ENCODE data around the gene CELSR2. TPM values are rescaled to one million over a fixed set of nuclear protein-coding genes. Genes with fewer than 3 reads are reported as not detected.

CELSR2 gene
- polyA plus RNA-seq, 1 donor (not counting 4 experiments of a cell fraction or from before 2014, with no cell fraction given), result 7.3 TPM

- no peak overlapping the region for H3K4me2 ChIP-seq (ENCODE audit: control insufficient read depth, extremely low read depth, insufficient read depth, low read depth, low read length)
- no peak overlapping the region for H3K4me3 ChIP-seq (ENCODE audit: control insufficient read depth in 2 of 3, extremely low read depth in 1 of 3, insufficient read depth in 2 of 3, low read depth in 1 of 3, low read length in 3 of 3)
- TF ChIP-seq EZH2 (IDR thresholded peaks at IDR 0.05; ENCODE audit: low read length) (no peak), CTCF (optimal IDR thresholded peaks at IDR 0.05 in 1 of 3, IDR thresholded peaks at IDR 0.05 in 1 of 3, conservative IDR thresholded peaks at IDR 0.05 in 1 of 3; ENCODE audit: extremely low read depth in 1 of 3, insufficient read depth in 2 of 3, low read length in 3 of 3) (no peak)
- DNase-seq (ENCODE audit: low read depth, low spot score) (no peak), FAIRE-seq (no peak)
- peaks cover 28% of the 10 kb centered on the region for H3K79me2 ChIP-seq (ENCODE audit: control insufficient read depth, insufficient read depth, low read length)
- H3K9ac ChIP-seq (ENCODE audit: control insufficient read depth, extremely low read depth, insufficient read depth, low read length), result no peak overlapping the region
- peaks cover 0 to 20% of the 10 kb centered on the region in 2 experiments for H3K36me3 ChIP-seq (ENCODE audit: control insufficient read depth in 2 of 2, extremely low read depth in 1 of 2, insufficient read depth in 2 of 2, low read length in 2 of 2)
- no peaks in the 10 kb centered on the region for H3K9me3 ChIP-seq (ENCODE audit: control insufficient read depth, low read depth, low read length)
- H3K9me1 ChIP-seq (ENCODE audit: control insufficient read depth, extremely low read depth, insufficient read depth, low read length), result no peaks in the 10 kb centered on the region
- dilution Hi-C loops (cut with MboI; ENCODE audit: extremely low pct_ligation_motif_present, low sequenced_read_pairs), result no loop called here
- no peaks in the 10 kb centered on the region for H3K27me3 ChIP-seq (ENCODE audit: control insufficient read depth, extremely low read depth, insufficient read depth, low read length)
- no peak overlapping the region for H3K27ac ChIP-seq (ENCODE audit: control insufficient read depth, insufficient read depth, low read length)
- no peak overlapping the region for H2AFZ ChIP-seq (ENCODE audit: control insufficient read depth, low read length)
- H3K4me1 ChIP-seq (ENCODE audit: control insufficient read depth, extremely low read depth, insufficient read depth, low read length), result peaks cover 42% of the 10 kb centered on the region
- no peaks in the 10 kb centered on the region for H4K20me1 ChIP-seq (ENCODE audit: control insufficient read depth, extremely low read depth, insufficient read depth, low read length)
Observed at GRCh38 chr1:109279615-109280278, 30.4 kb downstream of the CELSR2 start.

GRCh38 chr1:109280862-109281261 lies 31.5 kb downstream of the CELSR2 start:
- no peak for DNase-seq (ENCODE audit: low read depth, low spot score)
- TF ChIP-seq EZH2 (IDR thresholded peaks at IDR 0.05; ENCODE audit: low read length) (no peak), CTCF (optimal IDR thresholded peaks at IDR 0.05 in 1 of 3, IDR thresholded peaks at IDR 0.05 in 1 of 3, conservative IDR thresholded peaks at IDR 0.05 in 1 of 3; ENCODE audit: extremely low read depth in 1 of 3, insufficient read depth in 2 of 3, low read length in 3 of 3) (no peak)
- H3K9me1 ChIP-seq (ENCODE audit: control insufficient read depth, extremely low read depth, insufficient read depth, low read length), result no peaks in the 10 kb centered on the region
- dilution Hi-C loops (cut with MboI; ENCODE audit: extremely low pct_ligation_motif_present, low sequenced_read_pairs), result no loop called here
- no peaks in the 10 kb centered on the region for H3K27me3 ChIP-seq (ENCODE audit: control insufficient read depth, extremely low read depth, insufficient read depth, low read length)
- FAIRE-seq, result no peak
- peaks cover 28% of the 10 kb centered on the region for H3K79me2 ChIP-seq (ENCODE audit: control insufficient read depth, insufficient read depth, low read length)
- H3K4me2 ChIP-seq (ENCODE audit: control insufficient read depth, extremely low read depth, insufficient read depth, low read depth, low read length), result no peak overlapping the region
- H3K4me3 ChIP-seq (ENCODE audit: control insufficient read depth in 2 of 3, extremely low read depth in 1 of 3, insufficient read depth in 2 of 3, low read depth in 1 of 3, low read length in 3 of 3), result no peak overlapping the region
- H4K20me1 ChIP-seq (ENCODE audit: control insufficient read depth, extremely low read depth, insufficient read depth, low read length), result no peaks in the 10 kb centered on the region
- no peaks in the 10 kb centered on the region for H3K9me3 ChIP-seq (ENCODE audit: control insufficient read depth, low read depth, low read length)
- H2AFZ ChIP-seq (ENCODE audit: control insufficient read depth, low read length), result no peak overlapping the region
- H3K27ac ChIP-seq (ENCODE audit: control insufficient read depth, insufficient read depth, low read length), result no peak overlapping the region
- H3K36me3 ChIP-seq (ENCODE audit: control insufficient read depth in 2 of 2, extremely low read depth in 1 of 2, insufficient read depth in 2 of 2, low read length in 2 of 2), result peaks cover 0 to 20% of the 10 kb centered on the region in 2 experiments
- H3K9ac ChIP-seq (ENCODE audit: control insufficient read depth, extremely low read depth, insufficient read depth, low read length), result no peak overlapping the region
- H3K4me1 ChIP-seq (ENCODE audit: control insufficient read depth, extremely low read depth, insufficient read depth, low read length), result peaks cover 31% of the 10 kb centered on the region

All from keratinocyte (primary cell).